Sigmoid colon (tissue), 7 donors: Measurements from ENCODE around the gene IQGAP2. TPM values are rescaled to one million over a fixed set of nuclear protein-coding genes. Genes with fewer than 3 reads are reported as not detected.

ENCODE experiments used
- DNase-seq: peaks from one replicate; pipeline ENCODE4 v3.0.0-alpha.2; 2019
- H3K27ac ChIP-seq, 4 donors: fragments of 200-600 bp; sonication (generic); one replicate each; pipeline ENCODE4 v1.5.1; 2016 to 2019; ENCODE audit warnings: mild to moderate bottlenecking in 1 of 4
- H3K27me3 ChIP-seq, 3 donors: fragments of 200-600 bp; sonication (generic); one replicate each; pipeline ENCODE4 v1.5.1; 2019; ENCODE audit warnings: mild to moderate bottlenecking in 1 of 3
- H3K36me3 ChIP-seq, 4 donors: fragments of 200-600 bp; sonication (generic); one replicate each; pipeline ENCODE4 v1.5.1; 2016 to 2019
- H3K4me1 ChIP-seq, 4 donors: fragments of 200-600 bp; sonication (generic); one replicate each; pipeline ENCODE4 v1.5.1; 2017 to 2019
- H3K4me3 ChIP-seq, 4 donors: fragments of 200-600 bp; sonication (generic); one replicate each; pipeline ENCODE4 v1.5.1; 2017 to 2019; ENCODE audit warnings: mild to moderate bottlenecking in 2 of 4, moderate library complexity in 1 of 4
- H3K9me3 ChIP-seq, 4 donors: fragments of 200-600 bp in 3 of 4; sonication (generic) in 3 of 4; one replicate each; pipeline versions ENCODE4 v1.5.1 to v1.6.1; 2013 to 2019
- CTCF ChIP-seq, 4 experiments: fragments of 450-650 bp in 3 of 4; fragments of 200-600 bp in 1 of 4; IDR thresholded peaks; one replicate each; pipeline ENCODE4 v1.5.1; 2016 to 2019; ENCODE audit warnings: antibody characterized with exemption in 4 of 4, mild to moderate bottlenecking in 3 of 4, moderate library complexity in 2 of 4
- EP300 ChIP-seq, 4 donors: sonication (generic); formaldehyde crosslinking; IDR thresholded peaks; one replicate each; pipeline ENCODE4 v1.6.1; 2017; ENCODE audit warnings: antibody characterized with exemption in 4 of 4
- POLR2A ChIP-seq, 2 donors: fragments of 450-650 bp; IDR thresholded peaks; one replicate each; pipeline ENCODE4 v1.6.1; 2016; ENCODE audit warnings: antibody characterized with exemption in 2 of 2, mild to moderate bottlenecking in 2 of 2, moderate library complexity in 2 of 2
- POLR2AphosphoS5 ChIP-seq, 4 donors: sonication (generic); formaldehyde crosslinking; IDR thresholded peaks; one replicate each; pipeline ENCODE4 v1.6.1; 2017; ENCODE audit warnings: antibody characterized with exemption in 4 of 4
- WGBS, 2 donors: extraction: QIAGEN DNeasy Blood & Tissue Kit; methylation state at CpG; one replicate each; pipeline ENCODE4 v1.1.7; 2013; 5-methylcytosine and 5-hydroxymethylcytosine counted together
- intact Hi-C: fragments of 100-400 bp; cut with DNase I; formaldehyde crosslinking; loops from one replicate; pipeline ENCODE4 v1.15.1; 2023
- polyA plus RNA-seq, 3 donors: library from polyadenylated mRNA; stranded (reverse); fragments of 200-250 nt; gene quantifications; one replicate each; pipeline ENCODE4 v1.2.3, GENCODE V29; 2013
- total RNA-seq, 4 donors: library from RNA; depleted of rRNA; stranded (reverse); fragments of >200 nt; gene quantifications; one replicate each; pipeline ENCODE4 v1.1.0, GENCODE V29; 2016
- donor health status: healthy with polysubstance abuse.
- donor health status: Bipolar disorder and iron deficiency.
- donor health status: healthy.

Gene IQGAP2
- total and polyA plus RNA-seq, 7 donors = 15.0 to 85.3 (median 24.6) TPM

- no peak for DNase-seq
- Histone ChIP-seq H3K27me3 (no peaks in the 10 kb centered on the region), H3K4me3 (no peak overlapping the region), H3K4me1 (peaks cover 0 to 10% (median 0%) of the 10 kb centered on the region in 4 donors), H3K27ac (no peak overlapping the region), H3K9me3 (no peaks in the 10 kb centered on the region), H3K36me3 (no peaks in the 10 kb centered on the region)
- 61% methylated on average over 2 of the region's 2 CpGs for WGBS, 2 donors
- intact Hi-C loops = loop anchor here (5.0 kb wide), 1 partner anchor 37 kb away; no protein-coding TSS in a partner anchor
- TF ChIP-seq EP300 (IDR thresholded peaks at IDR 0.05) = no peak
- TF ChIP-seq POLR2A (IDR thresholded peaks at IDR 0.05) = no peak
- TF ChIP-seq CTCF (IDR thresholded peaks at IDR 0.05) = no peak
- TF ChIP-seq POLR2AphosphoS5 (IDR thresholded peaks at IDR 0.05) = no peak
Measured at GRCh38 chr5:76604838-76605237, 201.8 kb downstream of the IQGAP2 start.

GRCh38 chr5:76606701-76607100 lies 203.6 kb downstream of the IQGAP2 start:
- Histone ChIP-seq H3K27me3 (no peaks in the 10 kb centered on the region), H3K4me1 (peaks cover 0 to 10% (median 0%) of the 10 kb centered on the region in 4 donors), H3K4me3 (no peak overlapping the region), H3K36me3 (no peaks in the 10 kb centered on the region), H3K9me3 (no peaks in the 10 kb centered on the region), H3K27ac (no peak overlapping the region)
- DNase-seq = no peak
- WGBS, 2 donors = 90% methylated on average over 2 of the region's 2 CpGs
- intact Hi-C loops = no loop called here
- no peak for TF ChIP-seq POLR2AphosphoS5 (IDR thresholded peaks at IDR 0.05)
- TF ChIP-seq EP300 (IDR thresholded peaks at IDR 0.05) = no peak
- no peak for TF ChIP-seq POLR2A (IDR thresholded peaks at IDR 0.05)
- no peak for TF ChIP-seq CTCF (IDR thresholded peaks at IDR 0.05)

GRCh38 chr5:76607353-76607871 lies 204.3 kb downstream of the IQGAP2 start:
- Histone ChIP-seq H3K27ac (no peak overlapping the region), H3K27me3 (no peaks in the 10 kb centered on the region), H3K9me3 (no peaks in the 10 kb centered on the region), H3K4me3 (no peak overlapping the region), H3K36me3 (no peaks in the 10 kb centered on the region), H3K4me1 (peaks cover 0 to 10% (median 0%) of the 10 kb centered on the region in 4 donors)
- DNase-seq = no peak
- TF ChIP-seq POLR2A (IDR thresholded peaks at IDR 0.05) (no peak), CTCF (IDR thresholded peaks at IDR 0.05) (no peak), POLR2AphosphoS5 (IDR thresholded peaks at IDR 0.05) (no peak)
- WGBS, 2 donors = 63 to 83% methylated on average over 9 of the region's 9 CpGs
- intact Hi-C loops = no loop called here

- no peaks in the 10 kb centered on the region for H3K9me3 ChIP-seq
- no peak overlapping the region for H3K4me3 ChIP-seq
- no peak overlapping the region for H3K27ac ChIP-seq
- H3K4me1 ChIP-seq = peaks cover 0 to 10% (median 0%) of the 10 kb centered on the region in 4 donors
- TF ChIP-seq POLR2A (IDR thresholded peaks at IDR 0.05) (no peak), POLR2AphosphoS5 (IDR thresholded peaks at IDR 0.05) (peak in 1 of 4 donors; percentile 18)
- no peaks in the 10 kb centered on the region for H3K27me3 ChIP-seq
- no peak for DNase-seq
- WGBS, 2 donors = 69 to 71% methylated on average over 4 of the region's 4 CpGs
- H3K36me3 ChIP-seq = no peaks in the 10 kb centered on the region
- intact Hi-C loops = no loop called here
Measured at GRCh38 chr5:76608833-76609232, 205.7 kb downstream of the IQGAP2 start.

- H3K4me3 ChIP-seq = no peak overlapping the region
- H3K27me3 ChIP-seq = no peaks in the 10 kb centered on the region
- WGBS, 2 donors = 92 to 95% methylated on average over 1 of the region's 1 CpG
- no peak overlapping the region for H3K27ac ChIP-seq
- no peaks in the 10 kb centered on the region for H3K9me3 ChIP-seq
- DNase-seq = no peak
- peaks cover 0 to 10% (median 0%) of the 10 kb centered on the region in 4 donors for H3K4me1 ChIP-seq
- no peaks in the 10 kb centered on the region for H3K36me3 ChIP-seq
- TF ChIP-seq EP300 (IDR thresholded peaks at IDR 0.05) (no peak), POLR2A (IDR thresholded peaks at IDR 0.05) (no peak), POLR2AphosphoS5 (IDR thresholded peaks at IDR 0.05) (no peak), CTCF (IDR thresholded peaks at IDR 0.05) (no peak)
- intact Hi-C loops = no loop called here
Measured at GRCh38 chr5:76610196-76610595, 207.1 kb downstream of the IQGAP2 start.
